Subcutaneous adipose tissue (tissue), 4 donors: ENCODE data around the gene LMNA. TPM values are rescaled to one million over a fixed set of nuclear protein-coding genes. Genes with fewer than 3 reads are reported as not detected.

Experiments
- total RNA-seq, 4 donors: library from RNA; depleted of rRNA; stranded (reverse); fragments of >200 nt; gene quantifications; one replicate each; pipeline ENCODE4 v1.1.0, GENCODE V29; 2016
- TF ChIP-seq, protein P1 (sequence below): fragments of 450-650 bp; IDR thresholded peaks from one replicate; pipeline ENCODE4 v1.5.1; 2016; ENCODE audit warnings: low read depth, mild to moderate bottlenecking, control low read depth, antibody characterized with exemption, moderate library complexity

LMNA gene
- total RNA-seq, 4 donors from 2014 or later = 210 to 349 (median 281) TPM

GRCh38 chr1:156115514-156116374 lies 1.2 kb downstream of the LMNA start:
- TF ChIP-seq, protein P1, sequence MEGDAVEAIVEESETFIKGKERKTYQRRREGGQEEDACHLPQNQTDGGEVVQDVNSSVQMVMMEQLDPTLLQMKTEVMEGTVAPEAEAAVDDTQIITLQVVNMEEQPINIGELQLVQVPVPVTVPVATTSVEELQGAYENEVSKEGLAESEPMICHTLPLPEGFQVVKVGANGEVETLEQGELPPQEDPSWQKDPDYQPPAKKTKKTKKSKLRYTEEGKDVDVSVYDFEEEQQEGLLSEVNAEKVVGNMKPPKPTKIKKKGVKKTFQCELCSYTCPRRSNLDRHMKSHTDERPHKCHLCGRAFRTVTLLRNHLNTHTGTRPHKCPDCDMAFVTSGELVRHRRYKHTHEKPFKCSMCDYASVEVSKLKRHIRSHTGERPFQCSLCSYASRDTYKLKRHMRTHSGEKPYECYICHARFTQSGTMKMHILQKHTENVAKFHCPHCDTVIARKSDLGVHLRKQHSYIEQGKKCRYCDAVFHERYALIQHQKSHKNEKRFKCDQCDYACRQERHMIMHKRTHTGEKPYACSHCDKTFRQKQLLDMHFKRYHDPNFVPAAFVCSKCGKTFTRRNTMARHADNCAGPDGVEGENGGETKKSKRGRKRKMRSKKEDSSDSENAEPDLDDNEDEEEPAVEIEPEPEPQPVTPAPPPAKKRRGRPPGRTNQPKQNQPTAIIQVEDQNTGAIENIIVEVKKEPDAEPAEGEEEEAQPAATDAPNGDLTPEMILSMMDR = no peak

GRCh38 chr1:156117414-156118176 lies 3.1 kb downstream of the LMNA start:
- TF ChIP-seq, protein P1 = no peak

GRCh38 chr1:156118177-156118868 lies 3.8 kb downstream of the LMNA start:
- TF ChIP-seq, protein P1 = no peak

GRCh38 chr1:156119503-156120209 lies 5.1 kb downstream of the LMNA start:
- TF ChIP-seq, protein P1 = no peak

DNA sequence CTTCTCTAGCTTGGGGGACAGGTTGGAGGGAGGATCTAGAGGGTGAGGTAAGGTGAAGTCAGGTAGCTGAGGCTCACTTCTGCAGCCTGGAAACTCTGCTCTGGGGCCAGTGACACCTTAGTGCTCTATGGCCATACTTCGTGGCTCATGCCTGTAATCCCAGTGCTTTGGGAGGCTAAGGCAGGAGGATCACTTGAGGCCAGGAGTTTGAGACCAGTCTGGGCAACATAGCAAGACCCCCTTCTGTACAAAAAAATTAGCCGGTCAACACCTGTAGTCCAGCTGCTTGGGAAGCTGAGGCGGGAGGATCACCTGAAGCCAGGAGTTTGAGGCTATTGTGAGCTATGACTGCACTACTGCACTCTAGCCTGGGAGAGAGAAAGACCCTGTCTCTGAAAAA lies 5.8 kb downstream of the LMNA start:
- TF ChIP-seq, protein P1 = no peak

DNA sequence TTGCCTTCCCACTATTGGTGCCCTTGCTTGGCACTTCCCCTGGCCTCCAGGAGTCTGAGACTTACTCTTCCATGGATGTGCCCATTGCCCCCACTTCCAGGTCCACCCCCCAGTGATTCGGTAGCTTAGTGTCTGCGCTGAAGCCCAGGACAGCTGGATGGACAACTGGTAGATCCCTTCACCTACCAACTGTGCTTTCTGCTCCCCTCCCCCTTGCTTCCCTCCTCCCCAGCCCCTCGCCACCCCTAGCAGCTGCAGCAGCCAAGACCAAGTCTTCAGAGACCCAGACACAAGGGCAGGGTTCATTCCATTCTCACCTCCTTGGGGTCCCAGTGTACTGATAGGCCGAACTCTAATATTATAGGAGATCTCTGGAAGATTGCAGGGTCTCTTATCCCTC lies 6.9 kb downstream of the LMNA start:
- TF ChIP-seq, protein P1 = no peak
